ENCODE results near the gene CCDC51. TPM values are rescaled to one million over a fixed set of nuclear protein-coding genes. Genes with fewer than 3 reads are reported as not detected.

The CCDC51 gene
- polyA plus RNA-seq, 1 donor (not counting 4 experiments of a cell fraction or from before 2014, with no cell fraction given), result 27.9 TPM

DNA sequence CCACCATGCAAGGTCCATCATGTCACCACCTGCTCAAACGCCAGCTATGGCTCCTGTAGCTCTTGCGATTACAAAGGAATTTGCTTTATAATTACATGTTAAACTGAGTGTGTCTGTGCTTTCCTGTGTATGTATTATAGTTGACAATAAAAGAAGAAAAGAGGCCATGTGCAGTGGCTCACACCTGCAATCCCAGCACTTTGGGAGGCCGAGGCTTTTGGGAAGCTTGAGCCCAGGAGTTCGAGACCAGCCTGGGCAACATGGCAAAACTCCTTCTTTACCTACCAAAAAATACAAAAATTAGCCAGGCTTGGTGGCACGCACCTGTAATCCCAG is 33.7 kb upstream of the CCDC51 start:
- no peak overlapping the region for H3K4me2 ChIP-seq (ENCODE audit: control insufficient read depth, extremely low read depth, insufficient read depth, low read depth, low read length)
- no peaks in the 10 kb centered on the region for H3K27me3 ChIP-seq (ENCODE audit: control insufficient read depth, extremely low read depth, insufficient read depth, low read length)
- FAIRE-seq (no peak), DNase-seq (ENCODE audit: low read depth, low spot score) (no peak)
- H4K20me1 ChIP-seq (ENCODE audit: control insufficient read depth, extremely low read depth, insufficient read depth, low read length), result no peaks in the 10 kb centered on the region
- H3K4me1 ChIP-seq (ENCODE audit: control insufficient read depth, extremely low read depth, insufficient read depth, low read length), result peaks cover 14% of the 10 kb centered on the region
- H2AFZ ChIP-seq (ENCODE audit: control insufficient read depth, low read length), result no peak overlapping the region
- no peak overlapping the region for H3K9ac ChIP-seq (ENCODE audit: control insufficient read depth, extremely low read depth, insufficient read depth, low read length)
- dilution Hi-C loops (cut with MboI; ENCODE audit: extremely low pct_ligation_motif_present, low sequenced_read_pairs), result no loop called here
- H3K4me3 ChIP-seq (ENCODE audit: control insufficient read depth in 2 of 3, extremely low read depth in 1 of 3, insufficient read depth in 2 of 3, low read depth in 1 of 3, low read length in 3 of 3), result no peak overlapping the region
- H3K9me3 ChIP-seq (ENCODE audit: control insufficient read depth, low read depth, low read length), result no peaks in the 10 kb centered on the region
- no peaks in the 10 kb centered on the region for H3K9me1 ChIP-seq (ENCODE audit: control insufficient read depth, extremely low read depth, insufficient read depth, low read length)
- H3K27ac ChIP-seq (ENCODE audit: control insufficient read depth, insufficient read depth, low read length), result no peak overlapping the region
- H3K36me3 ChIP-seq (ENCODE audit: control insufficient read depth in 2 of 2, extremely low read depth in 1 of 2, insufficient read depth in 2 of 2, low read length in 2 of 2), result peaks cover 3 to 4% of the 10 kb centered on the region in 2 experiments
- TF ChIP-seq, protein P1, sequence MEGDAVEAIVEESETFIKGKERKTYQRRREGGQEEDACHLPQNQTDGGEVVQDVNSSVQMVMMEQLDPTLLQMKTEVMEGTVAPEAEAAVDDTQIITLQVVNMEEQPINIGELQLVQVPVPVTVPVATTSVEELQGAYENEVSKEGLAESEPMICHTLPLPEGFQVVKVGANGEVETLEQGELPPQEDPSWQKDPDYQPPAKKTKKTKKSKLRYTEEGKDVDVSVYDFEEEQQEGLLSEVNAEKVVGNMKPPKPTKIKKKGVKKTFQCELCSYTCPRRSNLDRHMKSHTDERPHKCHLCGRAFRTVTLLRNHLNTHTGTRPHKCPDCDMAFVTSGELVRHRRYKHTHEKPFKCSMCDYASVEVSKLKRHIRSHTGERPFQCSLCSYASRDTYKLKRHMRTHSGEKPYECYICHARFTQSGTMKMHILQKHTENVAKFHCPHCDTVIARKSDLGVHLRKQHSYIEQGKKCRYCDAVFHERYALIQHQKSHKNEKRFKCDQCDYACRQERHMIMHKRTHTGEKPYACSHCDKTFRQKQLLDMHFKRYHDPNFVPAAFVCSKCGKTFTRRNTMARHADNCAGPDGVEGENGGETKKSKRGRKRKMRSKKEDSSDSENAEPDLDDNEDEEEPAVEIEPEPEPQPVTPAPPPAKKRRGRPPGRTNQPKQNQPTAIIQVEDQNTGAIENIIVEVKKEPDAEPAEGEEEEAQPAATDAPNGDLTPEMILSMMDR (optimal IDR thresholded peaks at IDR 0.05 in 1 of 3, IDR thresholded peaks at IDR 0.05 in 1 of 3, conservative IDR thresholded peaks at IDR 0.05 in 1 of 3; ENCODE audit: extremely low read depth in 1 of 3, insufficient read depth in 2 of 3, low read length in 3 of 3), result no peak
- no peak for TF ChIP-seq EZH2 (IDR thresholded peaks at IDR 0.05; ENCODE audit: low read length)
- peaks cover 33% of the 10 kb centered on the region for H3K79me2 ChIP-seq (ENCODE audit: control insufficient read depth, insufficient read depth, low read length)

DNA sequence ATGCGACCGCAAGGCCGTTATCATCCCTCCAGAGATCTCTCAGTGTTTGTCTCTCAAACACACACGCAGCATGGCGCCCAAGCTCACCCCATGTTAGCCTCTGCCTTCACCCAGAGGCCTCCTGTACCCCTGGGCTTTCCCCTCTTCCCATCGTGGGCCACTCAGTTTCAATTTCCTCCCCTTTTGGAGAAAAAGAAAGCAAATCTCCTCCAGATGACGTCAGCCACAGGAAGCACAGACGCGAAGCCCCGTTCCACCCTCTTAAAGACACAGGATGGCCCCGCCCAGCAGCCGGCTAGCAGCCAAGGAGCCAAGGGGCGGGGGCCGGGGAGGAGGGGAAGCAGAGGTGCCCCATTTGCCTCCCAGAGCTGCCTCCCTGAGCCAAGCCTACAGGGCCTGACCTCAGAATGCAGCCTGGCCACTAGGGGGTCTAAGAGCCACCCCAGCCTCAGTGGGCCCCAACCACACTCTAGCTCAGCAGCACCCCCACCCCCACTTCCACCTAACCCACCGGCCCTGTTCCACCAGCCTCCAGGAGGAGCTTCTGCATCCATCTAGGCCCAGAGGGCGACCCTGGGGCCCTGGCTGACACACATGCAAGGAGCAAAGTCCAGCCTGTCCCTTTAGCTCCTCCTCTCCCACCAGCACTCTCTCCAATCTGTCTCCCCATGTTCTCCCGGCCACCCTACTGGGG is 33.2 kb upstream of the CCDC51 start:
- H3K36me3 ChIP-seq (ENCODE audit: control insufficient read depth in 2 of 2, extremely low read depth in 1 of 2, insufficient read depth in 2 of 2, low read length in 2 of 2), result peaks cover 6 to 8% of the 10 kb centered on the region in 2 experiments
- peak; percentile 66 for DNase-seq (ENCODE audit: low read depth, low spot score)

More for the DNA sequence above, 33.2 kb upstream of the CCDC51 start:
- FAIRE-seq, result peak; percentile 83
- no peaks in the 10 kb centered on the region for H3K9me1 ChIP-seq (ENCODE audit: control insufficient read depth, extremely low read depth, insufficient read depth, low read length)
- no peaks in the 10 kb centered on the region for H4K20me1 ChIP-seq (ENCODE audit: control insufficient read depth, extremely low read depth, insufficient read depth, low read length)
- peak overlapping the region; percentile 79 for H3K4me2 ChIP-seq (ENCODE audit: control insufficient read depth, extremely low read depth, insufficient read depth, low read depth, low read length)
- H3K9me3 ChIP-seq (ENCODE audit: control insufficient read depth, low read depth, low read length), result no peaks in the 10 kb centered on the region
- H3K27me3 ChIP-seq (ENCODE audit: control insufficient read depth, extremely low read depth, insufficient read depth, low read length), result no peaks in the 10 kb centered on the region
- H3K9ac ChIP-seq (ENCODE audit: control insufficient read depth, extremely low read depth, insufficient read depth, low read length), result peak overlapping the region; percentile 96
- H3K27ac ChIP-seq (ENCODE audit: control insufficient read depth, insufficient read depth, low read length), result peak overlapping the region; percentile 96
- TF ChIP-seq EZH2 (IDR thresholded peaks at IDR 0.05; ENCODE audit: low read length), result no peak
- TF ChIP-seq, protein P1 (optimal IDR thresholded peaks at IDR 0.05 in 1 of 3, IDR thresholded peaks at IDR 0.05 in 1 of 3, conservative IDR thresholded peaks at IDR 0.05 in 1 of 3; ENCODE audit: extremely low read depth in 1 of 3, insufficient read depth in 2 of 3, low read length in 3 of 3), result peak in 2 of 3 experiments; percentile 27 to 30
- peaks cover 14% of the 10 kb centered on the region for H3K4me1 ChIP-seq (ENCODE audit: control insufficient read depth, extremely low read depth, insufficient read depth, low read length)
- peak overlapping the region; percentile 72 for H2AFZ ChIP-seq (ENCODE audit: control insufficient read depth, low read length)
- peaks cover 36% of the 10 kb centered on the region for H3K79me2 ChIP-seq (ENCODE audit: control insufficient read depth, insufficient read depth, low read length)
- peak overlapping the region; percentile 64 to 95 (median 80) for H3K4me3 ChIP-seq (ENCODE audit: control insufficient read depth in 2 of 3, extremely low read depth in 1 of 3, insufficient read depth in 2 of 3, low read depth in 1 of 3, low read length in 3 of 3)
- dilution Hi-C loops (cut with MboI; ENCODE audit: extremely low pct_ligation_motif_present, low sequenced_read_pairs), result no loop called here

All from keratinocyte (primary cell).